Adrenal gland (tissue), 12 donors: Measurements from ENCODE around the gene TIGD3. TPM values are rescaled to one million over a fixed set of nuclear protein-coding genes. Genes with fewer than 3 reads are reported as not detected.

Experiments
- DNase-seq, 7 donors: peaks; one replicate each; pipeline ENCODE4 v3.0.0-alpha.2; 2019 to 2020
- H3K27ac ChIP-seq, 5 donors: fragments of 200-600 bp; sonication (generic) in 4 of 5; 1 replicate in 3 of 5; 2 replicates in 2 of 5; pipeline versions ENCODE4 v1.5.1 to v1.8.0; 2016 to 2020; ENCODE audit warnings: mild to moderate bottlenecking in 1 of 5
- H3K27me3 ChIP-seq: fragments of 200-600 bp; 2 replicates; pipeline ENCODE4 v1.8.0; 2021
- H3K36me3 ChIP-seq, 2 donors: fragments of 200-600 bp; replicated peaks in 1 of 2; 1 replicate in 1 of 2; 2 replicates in 1 of 2; pipeline versions ENCODE4 v1.5.1 to v1.8.0; 2018 to 2022
- H3K4me1 ChIP-seq, 2 donors: fragments of 200-600 bp; replicated peaks in 1 of 2; 1 replicate in 1 of 2; 2 replicates in 1 of 2; pipeline versions ENCODE4 v1.5.1 to v1.8.0; 2018 to 2021
- H3K4me3 ChIP-seq, 4 donors: fragments of 200-600 bp; sonication (generic) in 3 of 4; one replicate each; pipeline ENCODE4 v1.5.1; 2016 to 2018
- H3K9me3 ChIP-seq, 3 donors: fragments of 200-600 bp; sonication (generic) in 1 of 3; replicated peaks in 1 of 3; 1 replicate in 2 of 3; 2 replicates in 1 of 3; pipeline versions ENCODE4 v1.5.1 to v1.8.0; 2016 to 2021
- POLR2A ChIP-seq, 2 donors: fragments of 450-650 bp; IDR thresholded peaks; one replicate each; pipeline ENCODE4 v1.6.1; 2017; ENCODE audit warnings: antibody characterized with exemption in 2 of 2, mild to moderate bottlenecking in 2 of 2, moderate library complexity in 1 of 2
- WGBS, 4 donors: extraction: QIAGEN DNeasy Blood & Tissue Kit in 2 of 4; methylation state at CpG; one replicate each; pipeline versions ENCODE4 v1.1.5 to v1.1.7; 2013 to 2017; 5-methylcytosine and 5-hydroxymethylcytosine counted together
- intact Hi-C, 2 donors: fragments of 100-400 bp; cut with DNase I; formaldehyde crosslinking; loops; one replicate each; pipeline versions ENCODE4 v1.14.1 to v1.15.0; 2022 to 2023
- polyA plus RNA-seq, 3 donors: library from polyadenylated mRNA; stranded (reverse); fragments of 200-250 nt in 2 of 3; fragments of 350-450 nt in 1 of 3; fragmentation: Illumina TruSeq in 1 of 3; extraction: RNeasy Lipid Tissue Mini Kit (QIAGEN cat#74804) in 1 of 3; gene quantifications; one replicate each; pipeline ENCODE4 v1.2.3, GENCODE V29; 2013 to 2014
- total RNA-seq, 9 donors: library from RNA; depleted of rRNA in 4 of 9; stranded (reverse); fragments of >200 nt in 4 of 9; fragments of 120-200 nt in 1 of 9; fragmentation: NEBNext Ultra II Directional in 1 of 9; extraction: Animal tissue kit (Norgen Biotek cat#: 25700) in 1 of 9; gene quantifications; one replicate each; pipeline versions ENCODE4 v1.1.0 to v1.2.4, GENCODE V29; 2013 to 2023
- TF ChIP-seq, protein P1 (sequence below), 6 experiments: fragments of 450-650 bp in 4 of 6; fragments of 200-600 bp in 2 of 6; sonication (generic) in 1 of 6; IDR thresholded peaks; 1 replicate in 5 of 6; 2 replicates in 1 of 6; pipeline versions ENCODE4 v1.5.1 to v1.8.0; 2016 to 2021; ENCODE audit warnings: antibody characterized with exemption in 6 of 6, mild to moderate bottlenecking in 2 of 6, moderate library complexity in 1 of 6
- donor health status: healthy with polysubstance abuse.
- donor health status: Bipolar disorder and iron deficiency.
- donor health status: DM: yes; HTN: yes; CAD: no.
- donor health status: DM: no; HTN: no; CAD: no.
- donor health status: DM: no; HTN: no; CAD: no.
- donor health status: DM: yes; HTN: yes; CAD: no.

Gene TIGD3
- total and polyA plus RNA-seq, 12 donors: 0.11 to 0.96 (median 0.33) TPM; not detected in 1

DNA sequence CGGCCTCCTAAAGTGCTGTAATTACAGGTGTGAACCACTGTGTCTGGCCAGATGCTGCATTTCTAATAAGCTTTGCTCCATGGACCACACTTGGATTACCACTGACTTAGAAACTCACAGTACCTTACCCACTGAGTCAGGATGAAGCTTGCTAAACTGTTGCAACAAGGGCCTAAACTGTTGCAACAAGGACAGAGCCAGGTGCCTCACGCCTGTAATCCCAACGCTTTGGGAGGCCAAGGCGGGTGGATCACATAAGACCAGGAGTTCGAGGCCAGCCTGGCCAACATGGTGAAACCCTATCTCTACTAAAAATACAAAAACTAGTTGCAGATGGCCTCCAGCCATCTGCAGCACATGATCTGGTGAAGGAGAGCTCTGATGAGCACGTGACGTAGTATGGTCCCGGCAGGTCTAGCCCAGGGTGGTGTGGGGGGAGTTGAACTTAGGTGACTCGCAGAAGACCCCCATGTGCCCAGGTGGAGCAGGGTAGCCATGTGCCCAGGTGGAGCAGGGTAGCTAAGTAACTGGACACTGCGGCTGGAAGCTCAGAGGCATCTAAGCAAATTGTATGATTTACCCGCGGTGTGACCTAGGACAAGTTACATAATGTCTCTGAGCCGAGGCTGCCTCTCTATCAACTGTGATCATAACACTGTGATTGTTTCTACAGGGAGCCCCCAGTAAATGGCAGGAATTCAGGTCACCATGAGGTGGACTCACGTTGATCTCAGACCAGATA is 19.5 kb downstream of the TIGD3 start:
- Histone ChIP-seq H3K4me1 (no peaks in the 10 kb centered on the region), H3K27ac (no peak overlapping the region), H3K36me3 (no peaks in the 10 kb centered on the region), H3K4me3 (no peak overlapping the region), H3K27me3 (no peaks in the 10 kb centered on the region), H3K9me3 (no peaks in the 10 kb centered on the region)
- WGBS, 4 donors: 82 to 91% (median 89%) methylated on average over 14 of the region's 14 CpGs
- TF ChIP-seq, protein P1, sequence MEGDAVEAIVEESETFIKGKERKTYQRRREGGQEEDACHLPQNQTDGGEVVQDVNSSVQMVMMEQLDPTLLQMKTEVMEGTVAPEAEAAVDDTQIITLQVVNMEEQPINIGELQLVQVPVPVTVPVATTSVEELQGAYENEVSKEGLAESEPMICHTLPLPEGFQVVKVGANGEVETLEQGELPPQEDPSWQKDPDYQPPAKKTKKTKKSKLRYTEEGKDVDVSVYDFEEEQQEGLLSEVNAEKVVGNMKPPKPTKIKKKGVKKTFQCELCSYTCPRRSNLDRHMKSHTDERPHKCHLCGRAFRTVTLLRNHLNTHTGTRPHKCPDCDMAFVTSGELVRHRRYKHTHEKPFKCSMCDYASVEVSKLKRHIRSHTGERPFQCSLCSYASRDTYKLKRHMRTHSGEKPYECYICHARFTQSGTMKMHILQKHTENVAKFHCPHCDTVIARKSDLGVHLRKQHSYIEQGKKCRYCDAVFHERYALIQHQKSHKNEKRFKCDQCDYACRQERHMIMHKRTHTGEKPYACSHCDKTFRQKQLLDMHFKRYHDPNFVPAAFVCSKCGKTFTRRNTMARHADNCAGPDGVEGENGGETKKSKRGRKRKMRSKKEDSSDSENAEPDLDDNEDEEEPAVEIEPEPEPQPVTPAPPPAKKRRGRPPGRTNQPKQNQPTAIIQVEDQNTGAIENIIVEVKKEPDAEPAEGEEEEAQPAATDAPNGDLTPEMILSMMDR (IDR thresholded peaks at IDR 0.05): no peak
- TF ChIP-seq POLR2A (IDR thresholded peaks at IDR 0.05): no peak
- intact Hi-C loops: loop anchor here (5.0 to 10.0 kb wide), 3 partner anchors 91 to 143 kb away; no protein-coding TSS in a partner anchor
- no peak for DNase-seq

DNA sequence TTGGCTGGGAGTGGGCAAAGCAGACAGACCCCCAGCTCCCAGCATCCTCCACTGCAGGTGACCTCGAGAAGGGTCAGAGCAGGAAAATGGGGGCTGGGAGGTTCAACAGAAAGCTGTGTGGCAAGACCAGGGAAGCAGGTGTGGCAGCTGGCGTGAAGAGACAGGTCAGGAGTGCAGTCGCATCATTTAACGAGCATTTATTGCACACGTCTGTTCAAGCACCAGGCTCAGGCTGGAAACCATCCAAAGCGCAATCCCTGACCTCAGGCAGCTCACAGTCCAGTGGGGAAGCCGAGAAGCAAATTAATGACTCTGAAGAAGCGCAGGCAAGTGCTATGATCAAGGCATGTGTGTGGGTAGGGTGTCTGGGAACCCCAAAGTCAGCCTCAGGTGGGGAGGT is 20.5 kb downstream of the TIGD3 start:
- WGBS, 4 donors: 87 to 96% (median 91%) methylated on average over 8 of the region's 8 CpGs
- intact Hi-C loops: loop anchor here in 1 of 2 donors (10.0 kb wide), 2 partner anchors 90 to 140 kb away; no protein-coding TSS in a partner anchor
- TF ChIP-seq POLR2A (IDR thresholded peaks at IDR 0.05): no peak
- TF ChIP-seq, protein P1 (IDR thresholded peaks at IDR 0.05): no peak
- H3K4me3 ChIP-seq: no peak overlapping the region
- DNase-seq: no peak
- no peaks in the 10 kb centered on the region for H3K27me3 ChIP-seq
- H3K9me3 ChIP-seq: no peaks in the 10 kb centered on the region
- H3K4me1 ChIP-seq: no peaks in the 10 kb centered on the region
- H3K36me3 ChIP-seq: no peaks in the 10 kb centered on the region
- H3K27ac ChIP-seq: no peak overlapping the region

DNA sequence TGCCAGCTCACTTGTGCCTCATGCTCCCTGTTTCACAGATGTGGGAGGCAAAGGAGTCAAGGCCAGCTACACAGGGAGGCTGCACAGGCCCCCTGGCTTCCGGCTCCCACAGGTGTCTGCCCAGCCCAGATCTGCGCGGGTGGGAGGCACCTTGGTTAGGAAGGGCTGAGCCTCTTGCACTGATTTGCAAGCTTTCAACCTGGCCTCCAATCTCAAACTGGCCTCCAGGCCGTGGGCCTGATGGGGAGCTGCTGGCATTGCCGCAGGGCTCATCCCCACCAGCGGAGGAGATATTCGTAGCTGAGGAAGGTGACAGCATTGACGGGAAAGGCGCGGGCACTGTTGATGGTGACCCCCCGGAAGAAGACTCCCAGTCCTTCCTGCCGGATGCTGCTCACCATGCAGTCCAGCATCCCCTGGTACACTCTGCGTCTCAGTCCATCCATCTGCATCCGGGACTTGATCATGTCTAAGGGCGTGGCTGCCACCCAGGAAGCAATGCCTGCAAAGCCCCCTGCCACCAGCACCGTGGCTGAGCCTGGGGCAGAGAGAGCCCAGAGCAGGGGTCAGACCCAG is 21.7 kb downstream of the TIGD3 start:
- no peak for DNase-seq
- Histone ChIP-seq H3K4me3 (no peak overlapping the region), H3K27ac (no peak overlapping the region), H3K4me1 (peaks cover under 1 to 3% of the 10 kb centered on the region in 2 donors), H3K36me3 (no peaks in the 10 kb centered on the region), H3K9me3 (no peaks in the 10 kb centered on the region), H3K27me3 (no peaks in the 10 kb centered on the region)
- no peak for TF ChIP-seq POLR2A (IDR thresholded peaks at IDR 0.05)
- TF ChIP-seq, protein P1 (IDR thresholded peaks at IDR 0.05): no peak
- 87 to 96% (median 90%) methylated on average over 9 to 16 of the region's 16 CpGs for WGBS, 4 donors
- intact Hi-C loops: loop anchor here in 1 of 2 donors (10.0 kb wide), 2 partner anchors 89 to 139 kb away; no protein-coding TSS in a partner anchor

DNA sequence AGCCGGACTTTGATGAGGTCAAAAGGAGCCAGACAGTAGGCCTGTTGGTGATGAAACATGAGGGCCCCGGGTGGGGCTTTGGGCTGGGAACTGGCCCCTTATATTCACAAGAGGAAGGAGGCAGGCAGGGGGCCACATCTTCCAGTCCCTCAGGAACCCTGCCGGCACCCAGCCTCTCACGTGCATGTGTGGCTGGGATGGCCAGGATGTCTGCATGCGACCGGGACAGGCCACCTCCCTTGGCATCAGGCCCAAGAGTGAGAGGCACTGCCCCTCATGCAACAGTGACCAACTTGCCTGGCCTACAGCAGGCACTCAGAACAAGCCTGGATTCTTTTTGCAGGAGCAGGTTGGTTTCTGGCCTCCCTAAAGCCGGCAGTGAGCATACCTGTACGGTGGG is 22.5 kb downstream of the TIGD3 start:
- intact Hi-C loops: loop anchor here in 1 of 2 donors (10.0 kb wide), 2 partner anchors 88 to 138 kb away; no protein-coding TSS in a partner anchor
- DNase-seq: peak in 1 of 7 donors; percentile 46
- TF ChIP-seq POLR2A (IDR thresholded peaks at IDR 0.05): no peak
- TF ChIP-seq, protein P1 (IDR thresholded peaks at IDR 0.05): no peak
- 78 to 100% (median 89%) methylated on average over 3 to 8 of the region's 8 CpGs; no CpG with 5 or more reads in 1 of the 4 donors for WGBS, 4 donors
- Histone ChIP-seq H3K9me3 (no peaks in the 10 kb centered on the region), H3K4me3 (no peak overlapping the region), H3K4me1 (peaks cover 9 to 11% of the 10 kb centered on the region in 2 donors), H3K27ac (no peak overlapping the region), H3K36me3 (no peaks in the 10 kb centered on the region), H3K27me3 (no peaks in the 10 kb centered on the region)
